ENCODE data around the gene ARG2.

- TF ChIP-seq CTCF (IDR thresholded peaks at IDR 0.05) (peak in 5 of 6 experiments; percentile 50 to 77 (median 64)), POLR2A (IDR thresholded peaks at IDR 0.05) (no peak)
Measured at GRCh38 chr14:67618617-67619063, 1.1 kb upstream of the ARG2 start.

Measured in esophagus squamous epithelium (tissue), 4 donors.